ENCODE data around the gene TAGLN3.

GRCh38 chr3:112053229-112053628 is 54.5 kb downstream of the TAGLN3 start:
- TF ChIP-seq, protein P1, sequence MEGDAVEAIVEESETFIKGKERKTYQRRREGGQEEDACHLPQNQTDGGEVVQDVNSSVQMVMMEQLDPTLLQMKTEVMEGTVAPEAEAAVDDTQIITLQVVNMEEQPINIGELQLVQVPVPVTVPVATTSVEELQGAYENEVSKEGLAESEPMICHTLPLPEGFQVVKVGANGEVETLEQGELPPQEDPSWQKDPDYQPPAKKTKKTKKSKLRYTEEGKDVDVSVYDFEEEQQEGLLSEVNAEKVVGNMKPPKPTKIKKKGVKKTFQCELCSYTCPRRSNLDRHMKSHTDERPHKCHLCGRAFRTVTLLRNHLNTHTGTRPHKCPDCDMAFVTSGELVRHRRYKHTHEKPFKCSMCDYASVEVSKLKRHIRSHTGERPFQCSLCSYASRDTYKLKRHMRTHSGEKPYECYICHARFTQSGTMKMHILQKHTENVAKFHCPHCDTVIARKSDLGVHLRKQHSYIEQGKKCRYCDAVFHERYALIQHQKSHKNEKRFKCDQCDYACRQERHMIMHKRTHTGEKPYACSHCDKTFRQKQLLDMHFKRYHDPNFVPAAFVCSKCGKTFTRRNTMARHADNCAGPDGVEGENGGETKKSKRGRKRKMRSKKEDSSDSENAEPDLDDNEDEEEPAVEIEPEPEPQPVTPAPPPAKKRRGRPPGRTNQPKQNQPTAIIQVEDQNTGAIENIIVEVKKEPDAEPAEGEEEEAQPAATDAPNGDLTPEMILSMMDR (IDR thresholded peaks at IDR 0.05; ENCODE audit: low read depth, low read length, missing input control): no peak
- TF ChIP-seq, protein P2, sequence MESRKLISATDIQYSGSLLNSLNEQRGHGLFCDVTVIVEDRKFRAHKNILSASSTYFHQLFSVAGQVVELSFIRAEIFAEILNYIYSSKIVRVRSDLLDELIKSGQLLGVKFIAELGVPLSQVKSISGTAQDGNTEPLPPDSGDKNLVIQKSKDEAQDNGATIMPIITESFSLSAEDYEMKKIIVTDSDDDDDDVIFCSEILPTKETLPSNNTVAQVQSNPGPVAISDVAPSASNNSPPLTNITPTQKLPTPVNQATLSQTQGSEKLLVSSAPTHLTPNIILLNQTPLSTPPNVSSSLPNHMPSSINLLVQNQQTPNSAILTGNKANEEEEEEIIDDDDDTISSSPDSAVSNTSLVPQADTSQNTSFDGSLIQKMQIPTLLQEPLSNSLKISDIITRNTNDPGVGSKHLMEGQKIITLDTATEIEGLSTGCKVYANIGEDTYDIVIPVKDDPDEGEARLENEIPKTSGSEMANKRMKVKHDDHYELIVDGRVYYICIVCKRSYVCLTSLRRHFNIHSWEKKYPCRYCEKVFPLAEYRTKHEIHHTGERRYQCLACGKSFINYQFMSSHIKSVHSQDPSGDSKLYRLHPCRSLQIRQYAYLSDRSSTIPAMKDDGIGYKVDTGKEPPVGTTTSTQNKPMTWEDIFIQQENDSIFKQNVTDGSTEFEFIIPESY (IDR thresholded peaks at IDR 0.05): no peak
- TF ChIP-seq, protein P3, sequence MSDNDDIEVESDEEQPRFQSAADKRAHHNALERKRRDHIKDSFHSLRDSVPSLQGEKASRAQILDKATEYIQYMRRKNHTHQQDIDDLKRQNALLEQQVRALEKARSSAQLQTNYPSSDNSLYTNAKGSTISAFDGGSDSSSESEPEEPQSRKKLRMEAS (IDR thresholded peaks at IDR 0.05): no peak
- TF ChIP-seq FOXA1 (IDR thresholded peaks at IDR 0.05) (no peak), RAD21 (IDR thresholded peaks at IDR 0.05) (no peak), REST (IDR thresholded peaks at IDR 0.05) (no peak), JUND (IDR thresholded peaks at IDR 0.05) (no peak), TAF1 (conservative IDR thresholded peaks at IDR 0.05) (no peak), YY1 (IDR thresholded peaks at IDR 0.05) (no peak), SP1 (IDR thresholded peaks at IDR 0.05) (no peak), GABPA (IDR thresholded peaks at IDR 0.05 in 1 of 2, conservative IDR thresholded peaks at IDR 0.05 in 1 of 2) (no peak)
